ENCODE data around the gene CEP170. TPM values are rescaled to one million over a fixed set of nuclear protein-coding genes. Genes with fewer than 3 reads are reported as not detected.

Gene CEP170
- total RNA-seq, 1 donor from 2014 or later: 125 TPM

DNA sequence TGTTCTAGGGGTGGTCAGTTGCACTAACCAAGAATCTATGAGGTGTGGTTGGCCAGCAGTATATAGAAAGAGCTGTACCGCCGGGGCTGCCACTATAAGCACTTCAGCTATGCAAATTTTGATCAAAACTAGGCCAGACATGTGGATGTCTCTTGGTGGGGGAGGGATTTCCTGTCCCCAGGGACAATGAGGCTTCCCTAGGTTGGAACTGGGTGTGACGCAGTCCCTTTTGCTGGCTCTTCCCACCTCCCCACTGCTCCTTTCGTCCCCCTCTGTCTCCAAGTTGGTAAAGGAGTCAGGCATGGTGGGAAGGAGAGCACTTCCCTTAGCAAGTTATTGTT, 14.3 kb upstream of the CEP170 start:
- DNase-seq (ENCODE audit: extremely low spot score, unreplicated experiment): no peak
- no peaks in the 10 kb centered on the region for H3K27me3 Mint-ChIP-seq (ENCODE audit: unreplicated experiment)
- H3K4me3 Mint-ChIP-seq (ENCODE audit: unreplicated experiment): no peak overlapping the region
- peaks cover 42% of the 10 kb centered on the region for H3K4me1 Mint-ChIP-seq (ENCODE audit: unreplicated experiment)
- no peaks in the 10 kb centered on the region for H3K9me3 Mint-ChIP-seq (ENCODE audit: unreplicated experiment)
- peaks cover 13% of the 10 kb centered on the region for H3K36me3 Mint-ChIP-seq (ENCODE audit: unreplicated experiment)
- peak overlapping the region; percentile 75 for H3K27ac Mint-ChIP-seq (ENCODE audit: unreplicated experiment)
- TF ChIP-seq, protein P1, sequence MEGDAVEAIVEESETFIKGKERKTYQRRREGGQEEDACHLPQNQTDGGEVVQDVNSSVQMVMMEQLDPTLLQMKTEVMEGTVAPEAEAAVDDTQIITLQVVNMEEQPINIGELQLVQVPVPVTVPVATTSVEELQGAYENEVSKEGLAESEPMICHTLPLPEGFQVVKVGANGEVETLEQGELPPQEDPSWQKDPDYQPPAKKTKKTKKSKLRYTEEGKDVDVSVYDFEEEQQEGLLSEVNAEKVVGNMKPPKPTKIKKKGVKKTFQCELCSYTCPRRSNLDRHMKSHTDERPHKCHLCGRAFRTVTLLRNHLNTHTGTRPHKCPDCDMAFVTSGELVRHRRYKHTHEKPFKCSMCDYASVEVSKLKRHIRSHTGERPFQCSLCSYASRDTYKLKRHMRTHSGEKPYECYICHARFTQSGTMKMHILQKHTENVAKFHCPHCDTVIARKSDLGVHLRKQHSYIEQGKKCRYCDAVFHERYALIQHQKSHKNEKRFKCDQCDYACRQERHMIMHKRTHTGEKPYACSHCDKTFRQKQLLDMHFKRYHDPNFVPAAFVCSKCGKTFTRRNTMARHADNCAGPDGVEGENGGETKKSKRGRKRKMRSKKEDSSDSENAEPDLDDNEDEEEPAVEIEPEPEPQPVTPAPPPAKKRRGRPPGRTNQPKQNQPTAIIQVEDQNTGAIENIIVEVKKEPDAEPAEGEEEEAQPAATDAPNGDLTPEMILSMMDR (IDR thresholded peaks at IDR 0.05): no peak

DNA sequence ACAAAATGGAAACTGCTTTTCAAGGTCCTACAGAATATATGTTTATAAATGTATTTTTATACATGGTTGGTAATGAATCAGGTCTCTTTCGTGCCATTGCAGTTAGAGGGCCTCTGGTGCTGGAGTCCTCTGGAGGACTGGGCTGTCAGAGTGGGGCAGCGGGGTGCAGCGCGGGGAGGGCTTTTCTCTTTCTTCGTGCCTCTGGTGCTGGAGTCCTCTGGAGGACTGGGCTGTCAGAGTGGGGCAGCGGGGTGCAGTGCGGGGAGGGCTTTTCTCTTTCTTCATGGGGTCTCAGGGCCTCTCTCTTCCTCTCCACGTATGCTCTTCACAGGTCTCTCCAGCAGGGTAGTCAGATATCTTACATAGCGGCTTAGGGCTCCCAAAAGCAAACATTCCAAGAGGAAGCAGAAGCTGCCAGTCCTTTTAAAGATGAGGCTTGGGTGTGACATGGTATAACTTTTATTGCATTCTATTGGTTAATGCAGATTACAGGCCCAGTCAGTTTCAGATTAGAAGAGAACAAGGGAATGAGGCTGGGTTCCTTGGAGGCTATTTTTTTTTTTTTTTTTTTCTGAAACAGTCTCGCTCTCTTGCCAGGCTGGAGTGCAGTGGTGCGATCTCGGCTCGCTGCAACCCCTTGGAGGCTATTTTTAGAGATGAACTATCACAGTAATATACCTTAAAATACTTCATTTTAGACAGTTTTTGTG, 13.8 kb upstream of the CEP170 start:
- H3K4me3 Mint-ChIP-seq (ENCODE audit: unreplicated experiment): no peak overlapping the region
- peaks cover 11% of the 10 kb centered on the region for H3K36me3 Mint-ChIP-seq (ENCODE audit: unreplicated experiment)
- H3K27ac Mint-ChIP-seq (ENCODE audit: unreplicated experiment): peak overlapping the region; percentile 75
- DNase-seq (ENCODE audit: extremely low spot score, unreplicated experiment): no peak
- TF ChIP-seq, protein P1 (IDR thresholded peaks at IDR 0.05): no peak
- H3K27me3 Mint-ChIP-seq (ENCODE audit: unreplicated experiment): no peaks in the 10 kb centered on the region
- H3K9me3 Mint-ChIP-seq (ENCODE audit: unreplicated experiment): no peaks in the 10 kb centered on the region
- peaks cover 44% of the 10 kb centered on the region for H3K4me1 Mint-ChIP-seq (ENCODE audit: unreplicated experiment)

DNA sequence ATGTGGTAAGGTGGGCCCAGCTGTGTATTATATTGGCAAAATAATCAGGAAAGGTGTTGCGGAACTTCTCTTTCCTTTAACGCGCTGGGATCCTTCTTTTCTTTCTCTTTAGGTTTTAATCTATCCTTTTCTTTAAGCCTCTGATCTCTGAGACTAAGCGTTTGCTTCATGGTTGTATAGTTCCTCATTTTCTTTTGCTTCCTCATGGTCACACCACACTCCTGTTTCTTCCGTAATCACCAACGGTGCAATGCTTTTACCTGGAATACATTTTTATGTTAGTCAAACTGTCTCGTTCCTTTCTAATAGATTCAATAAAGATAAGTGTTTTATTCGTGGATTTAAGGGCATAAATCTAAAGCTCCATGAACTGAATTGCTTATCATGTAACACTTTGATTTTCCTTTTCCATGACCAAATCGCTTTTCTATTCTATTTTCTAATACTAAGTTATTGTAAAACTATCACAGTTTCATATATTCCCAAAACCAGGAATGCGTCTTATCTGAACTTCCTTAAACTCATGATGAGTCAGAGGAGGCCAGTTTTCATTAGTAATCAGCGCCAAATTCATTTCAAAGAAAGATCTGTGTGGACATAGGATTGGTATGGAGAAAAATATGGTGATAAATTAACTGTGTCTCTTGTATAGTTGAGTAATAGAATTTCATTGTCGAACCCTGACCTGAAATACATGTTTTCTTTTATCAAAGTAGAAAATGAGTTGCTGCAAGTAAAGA, 13.0 kb upstream of the CEP170 start:
- H3K9me3 Mint-ChIP-seq (ENCODE audit: unreplicated experiment): no peaks in the 10 kb centered on the region
- H3K4me1 Mint-ChIP-seq (ENCODE audit: unreplicated experiment): peaks cover 44% of the 10 kb centered on the region
- no peak overlapping the region for H3K4me3 Mint-ChIP-seq (ENCODE audit: unreplicated experiment)
- H3K27me3 Mint-ChIP-seq (ENCODE audit: unreplicated experiment): no peaks in the 10 kb centered on the region
- TF ChIP-seq, protein P1 (IDR thresholded peaks at IDR 0.05): no peak
- H3K27ac Mint-ChIP-seq (ENCODE audit: unreplicated experiment): peak overlapping the region; percentile 75
- peaks cover 7% of the 10 kb centered on the region for H3K36me3 Mint-ChIP-seq (ENCODE audit: unreplicated experiment)
- no peak for DNase-seq (ENCODE audit: extremely low spot score, unreplicated experiment)

DNA sequence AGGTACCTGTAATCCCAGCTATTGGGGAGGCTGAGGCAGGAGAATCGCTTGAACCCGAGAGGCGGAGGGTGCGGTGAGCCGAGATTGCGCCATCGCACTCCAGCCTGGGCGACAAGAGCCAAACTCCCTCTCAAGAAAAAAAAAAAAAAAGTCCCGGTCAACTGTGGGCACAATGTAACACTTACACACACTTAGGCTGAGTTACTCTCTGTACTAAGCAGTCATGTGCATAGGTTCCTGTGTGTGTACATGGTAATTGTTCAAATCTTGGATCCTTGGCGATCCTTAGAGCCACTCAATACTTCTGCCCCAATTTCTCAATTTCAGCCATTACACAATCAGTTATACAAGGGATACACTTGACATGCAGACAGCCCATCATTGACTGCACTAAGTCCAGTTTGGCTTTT, 12.4 kb upstream of the CEP170 start:
- H3K27ac Mint-ChIP-seq (ENCODE audit: unreplicated experiment): peak overlapping the region; percentile 75
- H3K4me1 Mint-ChIP-seq (ENCODE audit: unreplicated experiment): peaks cover 42% of the 10 kb centered on the region
- no peaks in the 10 kb centered on the region for H3K27me3 Mint-ChIP-seq (ENCODE audit: unreplicated experiment)
- H3K9me3 Mint-ChIP-seq (ENCODE audit: unreplicated experiment): no peaks in the 10 kb centered on the region
- TF ChIP-seq, protein P1 (IDR thresholded peaks at IDR 0.05): no peak
- no peak overlapping the region for H3K4me3 Mint-ChIP-seq (ENCODE audit: unreplicated experiment)
- DNase-seq (ENCODE audit: extremely low spot score, unreplicated experiment): no peak
- peaks cover 7% of the 10 kb centered on the region for H3K36me3 Mint-ChIP-seq (ENCODE audit: unreplicated experiment)

DNA sequence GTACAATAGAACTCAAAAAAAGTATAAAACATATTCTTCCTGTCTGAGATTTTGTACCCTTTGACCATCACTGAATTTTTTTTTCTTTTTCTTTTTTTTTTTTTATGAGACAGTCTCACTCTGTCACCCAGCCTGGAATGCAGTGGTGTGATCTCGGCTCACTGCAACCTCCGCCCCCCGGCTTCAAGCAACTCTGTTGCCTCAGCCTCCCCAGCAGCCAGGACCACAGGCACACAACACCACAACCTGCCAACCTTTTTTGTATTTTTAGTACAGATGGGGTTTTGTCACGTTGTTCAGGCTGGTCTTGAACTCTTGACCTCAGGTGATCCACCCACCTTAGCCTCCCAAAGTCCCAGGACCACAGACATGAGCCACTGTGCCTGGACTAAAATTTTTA, 11.2 kb upstream of the CEP170 start:
- Mint-ChIP-seq H3K27me3 (ENCODE audit: unreplicated experiment) (no peaks in the 10 kb centered on the region), H3K27ac (ENCODE audit: unreplicated experiment) (no peak overlapping the region), H3K4me3 (ENCODE audit: unreplicated experiment) (no peak overlapping the region), H3K9me3 (ENCODE audit: unreplicated experiment) (no peaks in the 10 kb centered on the region), H3K4me1 (ENCODE audit: unreplicated experiment) (peaks cover 36% of the 10 kb centered on the region), H3K36me3 (ENCODE audit: unreplicated experiment) (peaks cover 8% of the 10 kb centered on the region)
- TF ChIP-seq, protein P1 (IDR thresholded peaks at IDR 0.05): no peak
- no peak for DNase-seq (ENCODE audit: extremely low spot score, unreplicated experiment)
